Left lung (tissue), 10 donors: ENCODE data around the gene RPL26. TPM values are rescaled to one million over a fixed set of nuclear protein-coding genes. Genes with fewer than 3 reads are reported as not detected.

Source experiments
- ATAC-seq: fragments of 200-7000 bp; cut with Tn5 transposase; one replicate; pipeline ENCODE4 v1.9.1; 2020; ENCODE audit warnings: moderate library complexity
- DNase-seq, 4 donors: peaks; one replicate each; pipeline ENCODE4 v3.0.0-alpha.2; 2013 to 2020
- H3K27ac ChIP-seq, 2 donors: fragments of 200-600 bp; sonication (generic) in 1 of 2; one replicate each; pipeline versions ENCODE4 v1.5.0 to v1.8.0; 2020 to 2021
- H3K27me3 ChIP-seq, 2 donors: fragments of 200-600 bp; sonication (generic) in 1 of 2; one replicate each; pipeline versions ENCODE4 v1.5.0 to v1.8.0; 2020 to 2021
- H3K36me3 ChIP-seq, 2 donors: fragments of 200-600 bp; sonication (generic) in 1 of 2; one replicate each; pipeline versions ENCODE4 v1.5.0 to v1.8.0; 2020 to 2021
- H3K4me1 ChIP-seq, 2 donors: fragments of 200-600 bp; one replicate each; pipeline ENCODE4 v1.8.0; 2021
- H3K4me3 ChIP-seq, 2 donors: fragments of 200-600 bp; sonication (generic) in 1 of 2; one replicate each; pipeline versions ENCODE4 v1.5.0 to v1.8.0; 2020 to 2021; ENCODE audit warnings: mild to moderate bottlenecking in 1 of 2
- H3K9me3 ChIP-seq, 2 donors: fragments of 200-600 bp; sonication (generic) in 1 of 2; one replicate each; pipeline versions ENCODE4 v1.5.0 to v1.8.0; 2020 to 2021
- intact Hi-C, 2 donors: fragments of 100-400 bp; cut with DNase I; formaldehyde crosslinking; loops; one replicate each; pipeline versions ENCODE4 v1.11.2 to v1.14.2; 2022
- polyA plus RNA-seq, 6 donors: library from polyadenylated mRNA; unstranded; fragments of 120-200 nt; gene quantifications; one replicate each; pipeline ENCODE4 v1.2.1, GENCODE V29; 2013; ENCODE audit not compliant: insufficient read length in 6 of 6
- total RNA-seq, 2 donors: library from RNA; stranded (reverse); fragmentation: NEBNext Ultra II Directional; extraction: Animal tissue kit (Norgen Biotek cat#: 25700); gene quantifications; one replicate each; pipeline ENCODE4 v1.2.1, GENCODE V29; 2021
- TF ChIP-seq, protein P1 (sequence below), 2 donors: fragments of 200-600 bp; sonication (generic) in 1 of 2; IDR thresholded peaks; one replicate each; pipeline versions ENCODE4 v1.5.0 to v1.8.0; 2021; ENCODE audit warnings: antibody characterized with exemption in 2 of 2
- donor health status: DM: no; HTN: yes; CAD: no.
- donor health status: DM: no; HTN: no; CAD: no.

Gene RPL26
- total and polyA plus RNA-seq, 8 donors: 1,094 to 3,628 (median 3,126) TPM

DNA sequence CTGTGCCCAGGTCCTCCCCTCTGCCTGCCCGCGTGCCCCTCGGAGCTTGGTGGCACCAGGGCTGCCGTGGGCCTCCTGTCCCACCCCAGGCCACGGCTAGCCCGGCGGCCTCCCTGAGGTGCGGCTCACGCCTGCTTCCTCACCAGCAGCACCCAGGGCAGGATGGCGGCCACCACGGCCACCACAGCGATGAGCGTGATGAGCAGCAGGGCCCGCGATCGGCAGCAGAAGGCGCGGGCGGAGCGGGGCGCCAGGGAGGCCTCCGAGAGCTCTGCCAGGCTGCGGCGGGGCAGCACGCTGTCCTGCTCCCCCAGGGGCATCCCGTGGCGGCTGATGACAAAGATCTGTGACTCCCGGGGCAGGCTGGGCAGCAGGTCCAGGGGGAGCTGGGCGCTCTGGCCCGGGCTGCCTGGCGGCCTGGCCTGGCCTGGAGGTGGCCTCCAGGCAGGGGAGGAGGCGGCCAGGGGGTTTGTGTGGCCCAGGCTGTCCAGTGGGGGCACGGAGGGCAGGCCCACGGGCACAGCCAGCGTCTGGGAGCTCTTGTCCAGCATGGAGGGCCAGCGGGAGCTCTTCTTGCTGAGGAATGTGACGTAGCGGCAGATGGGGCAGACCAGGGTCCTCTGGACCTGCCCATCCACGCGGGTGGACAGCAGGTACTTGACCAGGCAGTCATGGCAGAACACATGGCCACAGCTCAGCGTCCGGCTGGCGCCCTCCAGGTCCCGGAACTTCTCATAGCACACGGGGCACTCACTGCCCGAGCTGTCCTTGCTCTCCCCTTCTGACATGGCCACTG lies 9.9 kb upstream of the RPL26 start:
- H3K27ac ChIP-seq: no peak overlapping the region
- no peak for ATAC-seq
- no peaks in the 10 kb centered on the region for H3K9me3 ChIP-seq
- TF ChIP-seq, protein P1, sequence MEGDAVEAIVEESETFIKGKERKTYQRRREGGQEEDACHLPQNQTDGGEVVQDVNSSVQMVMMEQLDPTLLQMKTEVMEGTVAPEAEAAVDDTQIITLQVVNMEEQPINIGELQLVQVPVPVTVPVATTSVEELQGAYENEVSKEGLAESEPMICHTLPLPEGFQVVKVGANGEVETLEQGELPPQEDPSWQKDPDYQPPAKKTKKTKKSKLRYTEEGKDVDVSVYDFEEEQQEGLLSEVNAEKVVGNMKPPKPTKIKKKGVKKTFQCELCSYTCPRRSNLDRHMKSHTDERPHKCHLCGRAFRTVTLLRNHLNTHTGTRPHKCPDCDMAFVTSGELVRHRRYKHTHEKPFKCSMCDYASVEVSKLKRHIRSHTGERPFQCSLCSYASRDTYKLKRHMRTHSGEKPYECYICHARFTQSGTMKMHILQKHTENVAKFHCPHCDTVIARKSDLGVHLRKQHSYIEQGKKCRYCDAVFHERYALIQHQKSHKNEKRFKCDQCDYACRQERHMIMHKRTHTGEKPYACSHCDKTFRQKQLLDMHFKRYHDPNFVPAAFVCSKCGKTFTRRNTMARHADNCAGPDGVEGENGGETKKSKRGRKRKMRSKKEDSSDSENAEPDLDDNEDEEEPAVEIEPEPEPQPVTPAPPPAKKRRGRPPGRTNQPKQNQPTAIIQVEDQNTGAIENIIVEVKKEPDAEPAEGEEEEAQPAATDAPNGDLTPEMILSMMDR (IDR thresholded peaks at IDR 0.05): no peak
- H3K4me3 ChIP-seq: no peak overlapping the region
- peaks cover 0 to 58% of the 10 kb centered on the region in 2 donors for H3K27me3 ChIP-seq
- no peak for DNase-seq
- peaks cover 0 to 11% of the 10 kb centered on the region in 2 donors for H3K4me1 ChIP-seq
- no peaks in the 10 kb centered on the region for H3K36me3 ChIP-seq
- intact Hi-C loops: no loop called here

DNA sequence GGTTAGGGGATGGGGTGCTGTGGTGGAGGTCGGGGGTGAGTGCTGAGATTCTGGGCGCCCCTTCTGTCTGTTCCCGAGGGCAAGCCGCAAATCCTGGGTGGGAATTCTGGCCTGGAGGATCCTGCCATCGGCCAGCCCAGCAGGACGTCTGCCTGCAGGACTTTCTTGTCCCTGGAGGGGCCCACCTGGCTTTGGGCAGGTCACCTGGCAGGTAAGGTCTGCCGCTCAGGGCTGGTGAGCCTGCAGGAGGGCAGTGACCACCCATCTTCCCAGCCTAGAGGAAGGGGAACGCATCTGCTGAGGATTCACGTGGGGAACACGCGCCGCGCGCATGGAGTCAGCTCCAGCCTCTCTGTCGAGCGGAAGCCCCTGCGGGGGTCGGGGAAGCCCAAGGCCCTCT lies 9.3 kb upstream of the RPL26 start:
- no peak for ATAC-seq
- H3K4me1 ChIP-seq: peaks cover 0 to 11% of the 10 kb centered on the region in 2 donors
- H3K36me3 ChIP-seq: no peaks in the 10 kb centered on the region
- H3K9me3 ChIP-seq: no peaks in the 10 kb centered on the region
- no peak for DNase-seq
- H3K27ac ChIP-seq: no peak overlapping the region
- H3K4me3 ChIP-seq: no peak overlapping the region
- peaks cover 0 to 52% of the 10 kb centered on the region in 2 donors for H3K27me3 ChIP-seq
- intact Hi-C loops: no loop called here
- TF ChIP-seq, protein P1 (IDR thresholded peaks at IDR 0.05): no peak

- ATAC-seq (no peak), DNase-seq (no peak)
- Histone ChIP-seq H3K9me3 (no peaks in the 10 kb centered on the region), H3K36me3 (no peaks in the 10 kb centered on the region), H3K27ac (no peak overlapping the region), H3K4me1 (peaks cover 0 to 11% of the 10 kb centered on the region in 2 donors), H3K4me3 (no peak overlapping the region), H3K27me3 (peaks cover 0 to 47% of the 10 kb centered on the region in 2 donors)
- TF ChIP-seq, protein P1 (IDR thresholded peaks at IDR 0.05): no peak
- intact Hi-C loops: no loop called here
Observed at GRCh38 chr17:8391711-8392110, 8.7 kb upstream of the RPL26 start.

DNA sequence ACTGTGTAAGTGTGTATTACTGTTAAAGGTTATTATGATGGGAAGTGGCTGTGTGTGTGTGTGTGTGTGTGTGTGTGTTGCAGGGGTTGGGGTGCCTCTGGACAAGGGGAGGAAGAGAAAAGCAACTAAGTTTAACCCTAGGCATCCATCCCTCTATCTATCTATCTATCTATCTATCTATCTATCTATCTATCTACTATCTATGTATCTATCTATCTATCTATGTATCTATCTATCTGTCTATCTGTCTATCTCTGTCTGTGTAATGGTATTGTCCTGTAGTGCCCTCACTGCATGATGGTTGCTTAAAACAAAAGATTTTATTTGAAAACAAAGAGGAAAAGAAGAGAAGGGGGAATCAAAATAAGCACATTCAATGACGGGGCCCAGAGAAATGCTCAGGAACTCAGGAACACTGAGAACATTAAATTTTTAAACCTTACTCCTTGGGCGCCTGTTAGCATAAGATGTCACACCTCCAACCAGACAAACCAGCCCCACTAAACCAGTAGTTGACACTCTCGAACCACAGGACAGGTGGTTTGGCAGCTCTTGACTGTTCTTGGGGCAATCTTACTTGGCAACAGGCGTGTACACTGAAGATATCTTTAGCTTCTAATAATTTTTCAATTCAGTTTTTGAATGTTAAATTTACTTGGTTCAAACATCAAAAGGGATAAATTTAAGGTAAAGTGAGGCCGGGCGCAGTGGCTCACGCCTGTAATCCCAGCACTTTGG lies 5.1 kb upstream of the RPL26 start:
- intact Hi-C loops: no loop called here
- H3K27me3 ChIP-seq: peaks cover 0 to 10% of the 10 kb centered on the region in 2 donors

More for the DNA sequence above, 5.1 kb upstream of the RPL26 start:
- no peaks in the 10 kb centered on the region for H3K36me3 ChIP-seq
- peaks cover 9 to 22% of the 10 kb centered on the region in 2 donors for H3K4me1 ChIP-seq
- no peak overlapping the region for H3K27ac ChIP-seq
- no peak overlapping the region for H3K4me3 ChIP-seq
- H3K9me3 ChIP-seq: no peaks in the 10 kb centered on the region
- ATAC-seq: no peak
- TF ChIP-seq, protein P1 (IDR thresholded peaks at IDR 0.05): no peak
- no peak for DNase-seq
